GM10248 (cell line): ENCODE data around the gene DTNBP1.
A peak's percentile ranks its signal among the peaks of the same experiment; 100 is the strongest.

Experiments used
- CTCF ChIA-PET: fragments of 300-600 bp; sonication (Branson Sonifier 250); formaldehyde crosslinking; extraction: SDS; loops from one replicate; lab custom pipeline; 2021; ENCODE audit warnings: antibody characterized with exemption; lab: Yijun Ruan, JAX
- POLR2A ChIA-PET: fragments of 350-650 bp; sonication (Branson Sonifier 250); formaldehyde crosslinking; extraction: SDS; loops from one replicate; lab custom pipeline; 2020; ENCODE audit warnings: antibody characterized with exemption; lab: Yijun Ruan, JAX
- DNase-seq: peaks from one replicate; pipeline ENCODE4 v3.0.0; 2012; ENCODE audit errors: extremely low spot score
- TF ChIP-seq, protein P1 (sequence below): IDR thresholded peaks from 2 replicates; pipeline ENCODE4 v1.5.1; 2012; ENCODE audit warnings: mild to moderate bottlenecking, low read depth; ENCODE audit errors: extremely low read depth, missing control alignments, control extremely low read depth

Gene DTNBP1

DNA sequence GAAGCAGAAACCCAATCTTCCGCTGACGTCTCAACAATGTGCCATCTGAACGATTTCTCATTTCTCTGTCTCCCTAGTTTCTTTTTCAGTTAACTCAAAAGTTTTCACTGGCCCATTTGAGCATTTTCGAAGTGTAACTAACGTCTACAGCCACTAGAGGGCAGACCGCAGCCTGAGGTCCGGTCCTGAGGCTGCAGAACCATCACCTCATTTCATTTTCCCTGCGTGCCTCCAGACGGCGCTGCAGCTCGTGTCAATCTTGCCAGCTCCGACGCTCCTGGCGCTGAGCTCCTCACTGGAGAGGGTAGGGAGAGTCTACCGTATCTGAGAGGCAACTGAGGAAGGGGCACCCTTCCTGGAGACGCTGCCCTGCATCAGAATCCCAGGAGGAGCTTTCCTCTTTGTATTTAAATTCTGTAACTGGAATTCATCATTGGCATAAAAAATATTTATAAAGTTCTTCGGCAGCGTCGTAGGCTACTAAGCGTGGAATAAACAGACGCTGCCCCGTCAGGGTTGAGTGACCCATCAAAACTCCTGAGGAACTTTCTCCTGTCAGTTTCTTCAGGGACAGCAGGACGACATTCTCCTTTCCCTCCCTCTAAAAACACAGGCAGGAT is 28.5 kb upstream of the DTNBP1 start:
- TF ChIP-seq, protein P1, sequence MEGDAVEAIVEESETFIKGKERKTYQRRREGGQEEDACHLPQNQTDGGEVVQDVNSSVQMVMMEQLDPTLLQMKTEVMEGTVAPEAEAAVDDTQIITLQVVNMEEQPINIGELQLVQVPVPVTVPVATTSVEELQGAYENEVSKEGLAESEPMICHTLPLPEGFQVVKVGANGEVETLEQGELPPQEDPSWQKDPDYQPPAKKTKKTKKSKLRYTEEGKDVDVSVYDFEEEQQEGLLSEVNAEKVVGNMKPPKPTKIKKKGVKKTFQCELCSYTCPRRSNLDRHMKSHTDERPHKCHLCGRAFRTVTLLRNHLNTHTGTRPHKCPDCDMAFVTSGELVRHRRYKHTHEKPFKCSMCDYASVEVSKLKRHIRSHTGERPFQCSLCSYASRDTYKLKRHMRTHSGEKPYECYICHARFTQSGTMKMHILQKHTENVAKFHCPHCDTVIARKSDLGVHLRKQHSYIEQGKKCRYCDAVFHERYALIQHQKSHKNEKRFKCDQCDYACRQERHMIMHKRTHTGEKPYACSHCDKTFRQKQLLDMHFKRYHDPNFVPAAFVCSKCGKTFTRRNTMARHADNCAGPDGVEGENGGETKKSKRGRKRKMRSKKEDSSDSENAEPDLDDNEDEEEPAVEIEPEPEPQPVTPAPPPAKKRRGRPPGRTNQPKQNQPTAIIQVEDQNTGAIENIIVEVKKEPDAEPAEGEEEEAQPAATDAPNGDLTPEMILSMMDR, result peak; percentile 99
- ChIA-PET POLR2A (interaction anchor here (1.0 kb wide), 1 partner anchor 437 kb away, joined by 4 read pairs; the partner anchor contains the start of gene MYLIP), CTCF (interaction anchor here (0.6 to 8.0 kb wide), 65 partner anchors 10 to 1556 kb away, joined by 3 to 126 read pairs (median 4); partner anchors contain the start of genes GMPR and MYLIP)
- peak; percentile 88 for DNase-seq

DNA sequence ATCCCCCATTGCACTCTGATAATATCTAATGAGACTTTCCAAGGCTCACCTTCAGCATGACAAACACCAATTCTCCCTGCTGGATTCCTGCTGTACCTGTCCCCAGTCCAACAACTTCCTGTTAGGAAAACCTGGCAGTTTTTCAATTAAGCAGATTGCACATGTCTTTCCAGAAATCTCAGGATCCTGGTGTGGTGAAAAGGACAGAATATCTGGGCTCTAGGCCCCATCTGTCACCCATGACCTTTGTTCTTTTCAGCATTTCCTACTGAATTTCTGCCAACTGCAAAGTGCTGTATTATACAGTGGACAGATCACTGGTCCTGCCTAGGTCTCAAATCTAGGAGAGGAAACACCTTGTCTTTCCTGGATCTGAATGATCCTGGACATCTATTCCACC is 27.7 kb upstream of the DTNBP1 start:
- POLR2A ChIA-PET, result no interaction called here
- DNase-seq, result no peak
- TF ChIP-seq, protein P1, result no peak
- CTCF ChIA-PET, result no interaction called here

DNA sequence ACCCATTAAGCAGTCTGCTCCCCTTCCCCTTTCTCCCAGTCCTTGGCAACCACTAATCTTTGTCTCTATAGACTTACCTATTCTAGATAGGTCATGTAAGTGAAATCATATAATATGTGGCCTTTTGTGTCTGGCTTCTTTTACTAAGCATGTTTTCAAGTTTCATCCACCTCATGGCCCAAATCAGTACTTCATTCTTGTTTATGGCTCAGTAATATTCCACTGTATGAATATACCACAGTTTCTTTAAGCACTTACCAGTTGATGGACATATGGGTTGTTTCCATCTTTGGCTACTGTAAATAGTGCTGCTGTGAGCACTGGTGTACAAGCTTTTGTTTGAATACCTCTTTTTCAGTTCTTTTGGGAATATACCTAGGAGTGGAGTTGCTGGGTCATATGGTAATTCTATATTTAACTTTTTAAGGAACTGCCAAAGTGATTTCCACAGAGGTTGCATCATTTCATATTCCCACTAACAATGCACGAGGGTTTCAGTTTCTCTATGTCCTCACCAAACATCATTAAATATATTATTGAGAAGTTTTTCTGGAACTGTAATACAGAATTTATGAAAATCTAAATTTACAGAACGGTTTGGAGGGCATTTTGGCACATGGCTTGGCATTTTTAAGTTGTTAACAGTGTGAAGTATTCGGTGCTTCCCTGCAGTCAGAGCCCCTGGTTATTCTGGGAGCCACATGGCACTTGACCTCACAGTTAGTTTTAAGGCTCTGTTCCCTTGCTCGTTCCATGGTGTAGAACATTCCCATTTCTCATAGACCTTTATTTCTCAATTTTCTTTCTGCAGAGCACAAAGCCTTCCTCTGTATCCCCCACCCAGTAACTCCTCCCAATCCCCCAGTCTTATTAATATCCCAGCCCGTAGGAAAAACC is 27.0 kb upstream of the DTNBP1 start:
- DNase-seq, result no peak
- CTCF ChIA-PET, result interaction anchor here (1.3 kb wide), 1 partner anchor 493 kb away, joined by 4 read pairs; no protein-coding TSS in a partner anchor
- POLR2A ChIA-PET, result no interaction called here
- TF ChIP-seq, protein P1, result no peak

DNA sequence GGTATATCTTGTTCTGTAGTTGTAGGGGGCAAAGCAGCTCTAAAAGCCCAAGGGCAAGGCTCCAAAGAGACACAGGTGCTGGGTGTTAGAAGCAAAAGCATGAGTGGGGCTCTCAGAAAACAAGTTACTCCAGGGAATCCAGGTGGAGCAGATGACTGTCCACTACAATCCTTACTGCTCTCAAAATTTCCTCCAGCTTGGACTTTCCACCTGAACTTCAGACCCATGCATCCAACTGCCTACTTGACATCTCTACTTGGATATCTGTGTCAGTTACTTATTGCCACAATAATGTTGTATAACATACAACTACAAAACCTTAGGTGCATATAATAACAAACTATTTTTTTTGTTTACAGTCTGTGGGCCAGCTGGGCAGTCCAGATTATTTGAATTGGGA is 22.8 kb upstream of the DTNBP1 start:
- ChIA-PET POLR2A (no interaction called here), CTCF (interaction anchor here (0.9 to 4.0 kb wide), 5 partner anchors 12 to 505 kb away, joined by 3 to 19 read pairs (median 4); partner anchors contain the start of gene MYLIP)
- TF ChIP-seq, protein P1, result no peak

DNA sequence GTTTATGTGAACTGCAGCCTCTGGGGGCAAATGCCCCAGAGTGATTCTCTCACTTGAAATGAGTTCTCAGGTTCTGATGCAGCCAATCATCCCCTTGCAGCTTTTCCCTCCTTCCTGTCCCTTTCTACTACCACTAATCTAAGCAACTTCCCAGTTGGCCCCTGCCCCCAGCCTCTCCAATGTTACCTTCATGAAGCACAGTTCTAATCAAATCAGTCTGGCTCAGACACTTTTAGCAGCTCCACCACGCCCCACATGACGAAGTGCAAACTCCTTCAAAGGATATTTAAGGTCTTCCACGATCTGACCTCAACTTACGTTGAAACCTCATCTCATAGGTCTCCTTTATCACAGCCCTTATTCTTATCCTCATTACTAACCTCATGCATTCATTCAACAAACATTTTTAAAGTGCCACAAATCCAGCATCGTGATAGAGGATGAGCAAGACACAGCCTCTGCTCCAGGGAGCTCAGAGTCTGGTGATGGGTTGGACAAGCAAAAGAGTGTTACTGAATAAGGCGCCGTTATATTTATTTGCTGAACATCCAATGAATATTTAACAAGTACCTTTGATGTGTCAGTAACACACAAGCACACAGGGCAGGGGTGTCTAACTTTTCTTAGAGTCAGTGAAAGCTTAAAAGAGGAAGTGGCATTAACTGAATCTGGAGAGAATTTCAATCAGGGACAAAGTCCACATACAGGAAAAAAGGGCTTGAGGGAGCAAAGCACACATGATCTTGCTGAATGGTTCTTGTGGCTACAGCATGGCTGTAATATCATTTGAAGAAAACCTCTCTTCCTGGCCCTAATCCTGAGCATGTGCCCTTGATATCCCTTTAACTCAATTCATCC is 20.4 kb upstream of the DTNBP1 start:
- peak; percentile 34 for DNase-seq
- ChIA-PET CTCF (interaction anchor here (0.8 to 3.2 kb wide), 6 partner anchors 8 to 500 kb away, joined by 3 to 11 read pairs (median 4); partner anchors contain the start of gene MYLIP), POLR2A (no interaction called here)
- TF ChIP-seq, protein P1, result no peak

More for the DNA sequence above, 22.8 kb upstream of the DTNBP1 start:
- no peak for DNase-seq

DNA sequence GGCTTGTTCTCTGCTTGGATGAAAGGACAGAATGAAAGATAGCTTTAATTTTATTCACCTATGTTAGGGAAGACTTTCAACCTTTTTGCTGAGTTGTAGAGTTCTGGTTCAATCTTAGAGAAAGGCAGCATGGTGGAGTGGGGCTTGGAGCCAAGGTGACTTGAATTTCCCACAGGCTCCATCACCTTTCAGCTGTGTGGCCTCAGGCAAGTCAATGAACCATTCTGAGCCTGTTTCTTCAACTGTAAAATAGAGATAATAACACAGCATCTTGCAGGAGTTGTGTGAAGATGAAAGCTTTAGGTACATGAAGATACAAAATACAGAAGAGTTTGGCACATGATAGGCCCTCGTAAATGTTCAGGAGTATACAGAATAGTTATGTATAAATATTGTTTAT is 19.1 kb upstream of the DTNBP1 start:
- CTCF ChIA-PET, result interaction anchor here (0.8 to 3.2 kb wide), 4 partner anchors 8 to 501 kb away, joined by 3 to 11 read pairs (median 8); no protein-coding TSS in a partner anchor
- TF ChIP-seq, protein P1, result no peak
- no peak for DNase-seq
- POLR2A ChIA-PET, result no interaction called here
